SU-DHL-6 (cell line): ENCODE measurements around the gene GALNT14.

Source experiments
- H2AFZ ChIP-seq: fragments of 200-600 bp; sonication (generic); 2 replicates; pipeline ENCODE4 v1.6.1; 2014; ENCODE audit warnings: low read depth, mild to moderate bottlenecking, moderate library complexity, mixed read lengths, antibody characterized with exemption, low read length; ENCODE audit not compliant: severe bottlenecking
- H3F3A ChIP-seq: fragments of 200-600 bp; shearing (Covaris generic); 2 replicates; pipeline ENCODE4 v1.6.0; 2016; ENCODE audit warnings: antibody characterized with exemption, mild to moderate bottlenecking; ENCODE audit not compliant: insufficient read depth
- H3K27ac ChIP-seq: fragments of 200-600 bp; sonication (generic); 2 replicates; pipeline ENCODE4 v1.5.1; 2016; ENCODE audit warnings: low read depth, mild to moderate bottlenecking, low read length, moderate library complexity, mixed read lengths
- H3K27me3 ChIP-seq: fragments of 200-600 bp; sonication (generic), shearing (Covaris generic); 2 replicates; pipeline ENCODE4 v1.6.0; 2014; ENCODE audit warnings: mild to moderate bottlenecking, low read length
- H3K36me3 ChIP-seq: fragments of 200-600 bp; sonication (generic); 2 replicates; pipeline ENCODE4 v1.6.1; 2014; ENCODE audit warnings: mild to moderate bottlenecking, low read length, mixed read lengths
- H3K4me2 ChIP-seq: fragments of 300-600, 200-600 bp; shearing (Covaris generic), sonication (generic); 2 replicates; pipeline ENCODE4 v1.6.0; 2014; ENCODE audit warnings: low read length, low read depth, mild to moderate bottlenecking; ENCODE audit not compliant: poor library complexity, severe bottlenecking
- H3K4me3 ChIP-seq: fragments of 200-600 bp; sonication (generic); 2 replicates; pipeline ENCODE4 v1.5.1; 2014; ENCODE audit warnings: antibody characterized with exemption, low read length, mild to moderate bottlenecking, mixed read lengths; ENCODE audit not compliant: insufficient read depth, poor library complexity, severe bottlenecking
- H3K79me2 ChIP-seq: fragments of 200-600 bp; sonication (generic); 2 replicates; pipeline ENCODE4 v1.6.1; 2014; ENCODE audit warnings: mild to moderate bottlenecking, low read length, moderate library complexity; ENCODE audit not compliant: insufficient read depth
- H3K9ac ChIP-seq: fragments of 200-600 bp; sonication (generic); 2 replicates; pipeline ENCODE4 v1.7.0; 2014; ENCODE audit warnings: mild to moderate bottlenecking, low read length
- H3K9me2 ChIP-seq: fragments of 200-600 bp; sonication (generic); replicated peaks from 2 replicates; pipeline ENCODE4 v1.6.1; 2014; ENCODE audit warnings: low read length; ENCODE audit not compliant: insufficient read depth
- H3K9me3 ChIP-seq: fragments of 200-600 bp; sonication (generic); 2 replicates; pipeline ENCODE4 v1.6.1; 2014; ENCODE audit warnings: low read length, mixed read lengths; ENCODE audit not compliant: insufficient read depth
- H4K20me1 ChIP-seq: fragments of 200-600 bp; sonication (generic); 2 replicates; pipeline ENCODE4 v1.6.1; 2014; ENCODE audit warnings: low read depth, mild to moderate bottlenecking, antibody characterized with exemption, low read length, moderate library complexity, mixed read lengths
- EZH2phosphoT487 ChIP-seq: fragments of 200-600 bp; sonication (generic), shearing (Covaris generic); conservative IDR thresholded peaks from 2 replicates; pipeline ENCODE4 v1.6.1; 2018; ENCODE audit warnings: mild to moderate bottlenecking, antibody characterized with exemption, low read length, moderate library complexity, mixed read lengths
- TF ChIP-seq, protein P1 (sequence below): fragments of 200-600 bp; sonication (generic); IDR thresholded peaks from one replicate; pipeline ENCODE4 v1.5.1; 2017; ENCODE audit warnings: antibody characterized with exemption, mild to moderate bottlenecking, low read length, moderate library complexity; ENCODE audit not compliant: insufficient read depth, poor library complexity, severe bottlenecking

Gene GALNT14

DNA sequence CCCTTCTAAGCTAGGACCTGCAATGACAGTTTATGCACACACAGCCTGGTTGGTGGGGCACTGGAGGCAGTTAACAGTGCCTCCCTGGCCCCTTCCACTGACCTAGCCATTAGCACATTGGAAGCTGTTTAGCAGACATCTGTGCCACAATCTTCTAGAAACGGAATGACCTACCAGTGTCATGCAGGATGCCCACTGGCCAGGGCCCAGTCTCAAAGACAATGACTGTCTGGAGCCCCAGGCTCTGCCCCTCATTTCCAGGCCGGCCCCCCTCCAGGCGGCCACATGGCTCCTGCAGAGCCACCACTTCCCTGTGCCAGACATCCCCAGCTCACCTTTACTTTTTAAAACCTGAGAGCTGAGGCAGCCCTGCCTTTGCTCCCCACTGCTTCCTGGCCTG, 207.5 kb downstream of the GALNT14 start:
- no peaks in the 10 kb centered on the region for H3F3A ChIP-seq
- no peaks in the 10 kb centered on the region for H3K9me3 ChIP-seq
- H3K4me2 ChIP-seq = no peak overlapping the region
- H3K27ac ChIP-seq = no peak overlapping the region
- no peak overlapping the region for H2AFZ ChIP-seq
- no peak overlapping the region for H3K9ac ChIP-seq
- H3K9me2 ChIP-seq = no peaks in the 10 kb centered on the region
- no peaks in the 10 kb centered on the region for H3K36me3 ChIP-seq
- H3K4me3 ChIP-seq = no peak overlapping the region
- no peaks in the 10 kb centered on the region for H3K79me2 ChIP-seq
- TF ChIP-seq, protein P1, sequence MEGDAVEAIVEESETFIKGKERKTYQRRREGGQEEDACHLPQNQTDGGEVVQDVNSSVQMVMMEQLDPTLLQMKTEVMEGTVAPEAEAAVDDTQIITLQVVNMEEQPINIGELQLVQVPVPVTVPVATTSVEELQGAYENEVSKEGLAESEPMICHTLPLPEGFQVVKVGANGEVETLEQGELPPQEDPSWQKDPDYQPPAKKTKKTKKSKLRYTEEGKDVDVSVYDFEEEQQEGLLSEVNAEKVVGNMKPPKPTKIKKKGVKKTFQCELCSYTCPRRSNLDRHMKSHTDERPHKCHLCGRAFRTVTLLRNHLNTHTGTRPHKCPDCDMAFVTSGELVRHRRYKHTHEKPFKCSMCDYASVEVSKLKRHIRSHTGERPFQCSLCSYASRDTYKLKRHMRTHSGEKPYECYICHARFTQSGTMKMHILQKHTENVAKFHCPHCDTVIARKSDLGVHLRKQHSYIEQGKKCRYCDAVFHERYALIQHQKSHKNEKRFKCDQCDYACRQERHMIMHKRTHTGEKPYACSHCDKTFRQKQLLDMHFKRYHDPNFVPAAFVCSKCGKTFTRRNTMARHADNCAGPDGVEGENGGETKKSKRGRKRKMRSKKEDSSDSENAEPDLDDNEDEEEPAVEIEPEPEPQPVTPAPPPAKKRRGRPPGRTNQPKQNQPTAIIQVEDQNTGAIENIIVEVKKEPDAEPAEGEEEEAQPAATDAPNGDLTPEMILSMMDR = no peak
- TF ChIP-seq EZH2phosphoT487 = no peak
- no peaks in the 10 kb centered on the region for H3K27me3 ChIP-seq
- no peaks in the 10 kb centered on the region for H4K20me1 ChIP-seq

DNA sequence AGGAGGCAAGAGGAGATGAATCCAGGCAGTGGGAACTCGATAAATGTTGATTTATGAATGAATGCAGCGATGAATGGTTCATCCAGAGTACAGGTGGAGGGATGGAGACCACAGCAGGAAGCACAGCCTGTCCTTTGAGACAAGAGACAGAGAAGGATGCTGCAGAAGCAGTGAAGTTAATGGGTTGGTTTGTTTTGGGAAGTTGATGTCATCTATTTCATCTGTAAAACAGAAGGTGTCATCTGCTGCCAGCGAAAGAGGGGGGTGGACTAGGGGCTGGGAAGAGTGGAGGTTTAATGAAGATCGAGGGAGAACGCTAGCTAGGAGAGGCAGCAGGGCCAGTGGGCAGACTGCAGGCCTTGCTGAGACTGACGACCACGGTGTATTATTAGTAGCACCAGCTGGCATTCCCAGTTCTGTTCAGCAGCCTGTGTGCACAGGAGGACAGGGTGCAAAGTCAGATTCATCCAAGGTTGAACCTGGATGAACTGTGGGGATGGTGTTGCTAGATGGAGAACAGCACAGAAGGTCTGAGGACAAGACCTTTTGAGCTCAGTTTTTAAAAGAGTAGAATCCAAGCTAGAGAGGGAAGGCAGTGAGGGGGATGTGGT, 210.7 kb downstream of the GALNT14 start:
- no peak overlapping the region for H2AFZ ChIP-seq
- TF ChIP-seq EZH2phosphoT487 = no peak
- TF ChIP-seq, protein P1 = no peak
- no peaks in the 10 kb centered on the region for H4K20me1 ChIP-seq
- no peak overlapping the region for H3K9ac ChIP-seq
- H3K4me3 ChIP-seq = no peak overlapping the region
- H3K27ac ChIP-seq = no peak overlapping the region
- no peaks in the 10 kb centered on the region for H3F3A ChIP-seq
- no peaks in the 10 kb centered on the region for H3K36me3 ChIP-seq
- no peaks in the 10 kb centered on the region for H3K9me3 ChIP-seq
- no peaks in the 10 kb centered on the region for H3K9me2 ChIP-seq
- H3K27me3 ChIP-seq = no peaks in the 10 kb centered on the region
- no peaks in the 10 kb centered on the region for H3K79me2 ChIP-seq
- no peak overlapping the region for H3K4me2 ChIP-seq

DNA sequence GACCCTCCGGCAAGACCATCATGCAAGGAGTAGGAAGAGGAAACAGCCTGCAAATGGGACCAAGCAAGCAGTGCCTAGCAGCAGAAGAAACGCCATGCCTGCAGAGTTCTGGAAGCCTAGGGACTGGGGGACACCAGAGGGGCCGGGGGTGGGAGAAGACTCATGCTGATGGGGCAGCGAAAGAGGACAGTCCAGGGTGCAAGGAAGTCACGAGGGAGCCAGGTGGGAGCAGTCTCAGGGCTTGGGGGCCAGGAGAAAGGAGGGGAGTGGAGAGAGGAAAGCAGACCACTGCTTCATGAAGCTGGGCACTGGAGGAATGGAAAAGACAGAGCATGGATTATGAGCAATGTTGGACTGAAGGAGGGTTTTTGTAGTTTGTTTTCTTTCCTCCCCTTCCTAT, 211.6 kb downstream of the GALNT14 start:
- Histone ChIP-seq H3K9me2 (no peaks in the 10 kb centered on the region), H3K79me2 (no peaks in the 10 kb centered on the region), H2AFZ (no peak overlapping the region), H3K9ac (no peak overlapping the region), H3K9me3 (no peaks in the 10 kb centered on the region), H4K20me1 (no peaks in the 10 kb centered on the region), H3K4me2 (no peak overlapping the region), H3K36me3 (no peaks in the 10 kb centered on the region), H3K27me3 (no peaks in the 10 kb centered on the region), H3K4me3 (no peak overlapping the region), H3K27ac (no peak overlapping the region), H3F3A (no peaks in the 10 kb centered on the region)
- TF ChIP-seq EZH2phosphoT487 = no peak
- TF ChIP-seq, protein P1 = no peak
